Endothelial cell of umbilical vein (primary cell): ENCODE data around the gene LTBP1. TPM values are rescaled to one million over a fixed set of nuclear protein-coding genes. Genes with fewer than 3 reads are reported as not detected.

Experiments used
- BruUV-seq: library from RNA; stranded (reverse); fragments of 400-500 nt; replicated peaks from 2 replicates; lab custom pipeline; 2021; lab: Mats Ljungman, UMichigan
- CTCF ChIA-PET: fragments of 300-600, 350-600 bp; sonication (Branson Sonifier 250); formaldehyde crosslinking; loops from one replicate; lab custom pipeline; 2021; ENCODE audit warnings: antibody characterized with exemption, inconsistent platforms; lab: Charles Lee
- POLR2A ChIA-PET: fragments of 300-600, 350-600 bp; sonication (Branson Sonifier 250); formaldehyde crosslinking; loops from one replicate; lab custom pipeline; 2021; ENCODE audit warnings: antibody characterized with exemption, inconsistent platforms; lab: Charles Lee
- DNase-seq: peaks from one replicate; pipeline ENCODE4 v3.0.0-alpha.2; 2011; ENCODE audit warnings: low read depth, low spot score
- FAIRE-seq: peaks from 2 replicates; lab custom pipeline; 2011; peaks lifted over from hg19 to GRCh38; lab: Jason Lieb, UNC
- H2AFZ ChIP-seq: 2 replicates; pipeline ENCODE4 v1.6.0; 2012; ENCODE audit warnings: low read depth, low read length, control low read depth, inconsistent platforms
- H3K27ac ChIP-seq: 2 replicates; pipeline ENCODE4 v1.5.1; 2011; ENCODE audit warnings: low read depth, mild to moderate bottlenecking, control low read depth, low read length, moderate library complexity; ENCODE audit not compliant: insufficient read depth
- H3K27me3 ChIP-seq, 2 experiments: 2 replicates each; pipeline versions ENCODE4 v1.6.0 to v1.6.1; 2011; ENCODE audit warnings: low read length in 2 of 2, mixed read lengths in 1 of 2; ENCODE audit not compliant: control insufficient read depth in 2 of 2, insufficient read depth in 2 of 2
- H3K36me3 ChIP-seq, 2 experiments: 2 replicates in 1 of 2; 3 replicates in 1 of 2; pipeline ENCODE4 v1.5.1; 2011; ENCODE audit warnings: low read length in 2 of 2, mild to moderate bottlenecking in 1 of 2, moderate library complexity in 1 of 2; ENCODE audit not compliant: control insufficient read depth in 2 of 2, insufficient read depth in 2 of 2; ENCODE audit errors: extremely low read depth in 1 of 2
- H3K4me1 ChIP-seq: 3 replicates; pipeline ENCODE4 v1.5.1; 2011; ENCODE audit warnings: mild to moderate bottlenecking, low read length; ENCODE audit not compliant: control insufficient read depth, insufficient read depth; ENCODE audit errors: extremely low read depth
- H3K4me2 ChIP-seq: 2 replicates; pipeline ENCODE4 v1.6.1; 2011; ENCODE audit warnings: low read length, control low read depth, mixed read lengths; ENCODE audit not compliant: insufficient read depth
- H3K4me3 ChIP-seq, 3 experiments: fragments of 200-600 bp in 1 of 3; sonication (generic), shearing (Covaris generic) in 1 of 3; replicated peaks in 1 of 3; 2 replicates each; pipeline ENCODE4 v1.5.1; 2011 to 2016; ENCODE audit warnings: control low read depth in 3 of 3, low read length in 3 of 3, mild to moderate bottlenecking in 2 of 3, inconsistent platforms in 1 of 3, low read depth in 1 of 3, moderate library complexity in 1 of 3; ENCODE audit not compliant: insufficient read depth in 1 of 3
- H3K79me2 ChIP-seq: 2 replicates; pipeline ENCODE4 v1.6.0; 2012; ENCODE audit warnings: low read length, inconsistent platforms; ENCODE audit not compliant: control insufficient read depth, insufficient read depth
- H3K9ac ChIP-seq: replicated peaks from 2 replicates; pipeline ENCODE3; 2011; ENCODE audit warnings: low read length, control low read depth; ENCODE audit not compliant: insufficient read depth; ENCODE audit errors: extremely low read depth
- H3K9me1 ChIP-seq: replicated peaks from 3 replicates; pipeline ENCODE4 v1.6.0; 2011; ENCODE audit warnings: mild to moderate bottlenecking, low read length; ENCODE audit not compliant: control insufficient read depth, insufficient read depth; ENCODE audit errors: extremely low read depth
- H3K9me3 ChIP-seq: replicated peaks from 2 replicates; pipeline ENCODE4 v1.5.1; 2012; ENCODE audit warnings: low read length, inconsistent platforms; ENCODE audit not compliant: control insufficient read depth, insufficient read depth
- H4K20me1 ChIP-seq: replicated peaks from 2 replicates; pipeline ENCODE3; 2011; ENCODE audit warnings: mild to moderate bottlenecking, low read length; ENCODE audit not compliant: control insufficient read depth, insufficient read depth; ENCODE audit errors: extremely low read depth
- CTCF ChIP-seq, 2 donors: IDR thresholded peaks; 1 replicate in 1 of 2; 2 replicates in 1 of 2; pipeline ENCODE4 v1.5.1; 2011; ENCODE audit warnings: low read length in 2 of 2, mild to moderate bottlenecking in 2 of 2, moderate library complexity in 2 of 2, control low read depth in 1 of 2, inconsistent platforms in 1 of 2, low read depth in 1 of 2; ENCODE audit not compliant: insufficient read depth in 1 of 2; ENCODE audit errors: extremely low read depth in 1 of 2
- EZH2 ChIP-seq: IDR thresholded peaks from 2 replicates; pipeline ENCODE4 v1.6.1; 2012; ENCODE audit warnings: borderline replicate concordance, low read depth, mild to moderate bottlenecking, moderate library complexity, low read length, inconsistent platforms; ENCODE audit not compliant: severe bottlenecking
- FOS ChIP-seq: IDR thresholded peaks from 2 replicates; pipeline ENCODE4 v1.6.1; 2011; ENCODE audit warnings: mild to moderate bottlenecking, low read length, moderate library complexity, borderline replicate concordance; ENCODE audit not compliant: insufficient read depth
- GATA2 ChIP-seq: IDR thresholded peaks from 2 replicates; pipeline ENCODE4 v1.7.0; 2011; ENCODE audit warnings: low read depth, mild to moderate bottlenecking, moderate library complexity, mixed read lengths, low read length; ENCODE audit not compliant: insufficient read length, insufficient read depth
- JUN ChIP-seq: IDR thresholded peaks from 2 replicates; pipeline ENCODE4 v1.6.1; 2011; ENCODE audit warnings: borderline replicate concordance, low read depth; ENCODE audit not compliant: insufficient read length, insufficient read depth
- MAX ChIP-seq: IDR thresholded peaks from 2 replicates; pipeline ENCODE4 v1.6.1; 2011; ENCODE audit not compliant: insufficient read depth, insufficient read length
- MYC ChIP-seq: IDR thresholded peaks from one replicate; pipeline ENCODE4 v1.6.1; 2011; ENCODE audit warnings: mild to moderate bottlenecking, low read depth, low read length
- POLR2A ChIP-seq: IDR thresholded peaks from 2 replicates; pipeline ENCODE4 v1.6.1; 2012; ENCODE audit warnings: low read depth, mild to moderate bottlenecking, control low read depth, low read length
- POLR2AphosphoS5 ChIP-seq: IDR thresholded peaks from 2 replicates; pipeline ENCODE4 v1.6.1; 2012; ENCODE audit warnings: low read depth, mild to moderate bottlenecking, control low read depth, low read length, moderate library complexity; ENCODE audit not compliant: insufficient read depth
- dilution Hi-C: fragments of 300-500 bp; cut with MboI; formaldehyde crosslinking; loops from one replicate; pipeline ENCODE4 v1.15.0; 2019; ENCODE audit warnings: low sequenced_read_pairs; ENCODE audit not compliant: extremely low pct_ligation_motif_present
- intact Hi-C: fragments of 100-400 bp; cut with micrococcal nuclease; formaldehyde crosslinking; loops from one replicate; pipeline ENCODE4 v1.10.0; 2022
- polyA plus RNA-seq, 4 experiments: library from polyadenylated mRNA; depleted of rRNA in 3 of 4; stranded (reverse) in 3 of 4; unstranded in 1 of 4; fragments of >200 nt; gene quantifications; 2 replicates each; pipeline versions ENCODE4 v1.2.1 to v1.2.3, GENCODE V29; 2011 to 2012; ENCODE audit warnings: missing spikeins in 1 of 4
- total RNA-seq: library from RNA; stranded (reverse); gene quantifications from 2 replicates; pipeline ENCODE4 v1.2.3, GENCODE V29; 2021

LTBP1 gene
- total and polyA plus RNA-seq, 2 donors (not counting 3 experiments of a cell fraction or from before 2014, with no cell fraction given): 57.4 to 68.2 TPM

GRCh38 chr2:33287507-33288005 lies 340.8 kb downstream of the LTBP1 start:
- Histone ChIP-seq H3K79me2 (no peaks in the 10 kb centered on the region), H3K36me3 (peaks cover 0 to 2% of the 10 kb centered on the region in 2 experiments), H3K27ac (no peak overlapping the region), H3K9me1 (no peaks in the 10 kb centered on the region), H3K9ac (no peak overlapping the region), H3K4me2 (no peak overlapping the region), H3K9me3 (no peaks in the 10 kb centered on the region), H4K20me1 (no peaks in the 10 kb centered on the region), H2AFZ (no peak overlapping the region), H3K27me3 (no peaks in the 10 kb centered on the region), H3K4me3 (no peak overlapping the region), H3K4me1 (peaks cover 35% of the 10 kb centered on the region)
- no peak for DNase-seq
- POLR2A ChIA-PET: no interaction called here
- intact Hi-C loops (no loop called here), dilution Hi-C loops (no loop called here)
- CTCF ChIA-PET: no interaction called here
- no TSS peak for BruUV-seq
- TF ChIP-seq FOS (no peak), MAX (no peak), JUN (no peak), CTCF (IDR thresholded peaks at IDR 0.05; ENCODE audit: extremely low read depth in 1 of 2, insufficient read depth in 1 of 2, low read depth in 1 of 2, low read length in 2 of 2) (no peak), POLR2AphosphoS5 (no peak), EZH2 (no peak), POLR2A (no peak), GATA2 (no peak), MYC (no peak)
- no peak for FAIRE-seq
